Measurements from ENCODE around the gene AXDND1.

AXDND1 gene

DNA sequence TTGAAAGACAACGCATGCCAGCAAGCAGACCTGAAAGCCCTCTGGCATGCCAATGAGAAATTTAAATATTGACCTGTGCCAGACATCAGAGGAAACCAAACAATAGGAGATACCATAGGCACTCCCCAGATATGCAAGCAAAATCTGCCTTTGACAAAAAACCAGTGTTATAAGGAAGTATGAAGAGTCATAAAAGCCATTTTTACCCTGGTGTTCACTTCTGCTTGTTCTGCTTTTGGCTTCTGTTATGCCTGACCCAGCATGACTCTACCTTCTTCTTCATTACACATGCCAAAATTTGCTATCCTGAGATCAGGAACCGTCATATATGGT is 183.6 kb downstream of the AXDND1 start:
- Histone ChIP-seq H3F3A (ENCODE audit: insufficient read depth, low read length) (no peaks in the 10 kb centered on the region), H3K4me1 (ENCODE audit: low read length) (no peaks in the 10 kb centered on the region), H3K4me3 (ENCODE audit: low read length) (no peak overlapping the region), H3K79me2 (ENCODE audit: low read length) (no peaks in the 10 kb centered on the region), H3K36me3 (replicated peaks; ENCODE audit: insufficient read depth, low read length) (no peaks in the 10 kb centered on the region), H3K9me3 (replicated peaks; ENCODE audit: insufficient read depth, low read length) (no peaks in the 10 kb centered on the region), H3K27ac (ENCODE audit: low read length) (no peak overlapping the region), H4K20me1 (ENCODE audit: insufficient read depth, low read length) (no peaks in the 10 kb centered on the region), H3K27me3 (replicated peaks; ENCODE audit: insufficient read depth, low read length) (no peaks in the 10 kb centered on the region), H3K9me2 (replicated peaks; ENCODE audit: insufficient read depth, low read length) (no peaks in the 10 kb centered on the region), H3K9ac (ENCODE audit: low read length) (no peak overlapping the region), H3K4me2 (ENCODE audit: low read depth, low read length) (no peak overlapping the region), H2AFZ (ENCODE audit: low read length) (no peak overlapping the region)
- no peak for DNase-seq
- TF ChIP-seq EZH2phosphoT487 (IDR thresholded peaks at IDR 0.05; ENCODE audit: low read length) (no peak), EZH2 (optimal IDR thresholded peaks at IDR 0.05; ENCODE audit: low read depth, low read length) (no peak)
- TF ChIP-seq, protein P1, sequence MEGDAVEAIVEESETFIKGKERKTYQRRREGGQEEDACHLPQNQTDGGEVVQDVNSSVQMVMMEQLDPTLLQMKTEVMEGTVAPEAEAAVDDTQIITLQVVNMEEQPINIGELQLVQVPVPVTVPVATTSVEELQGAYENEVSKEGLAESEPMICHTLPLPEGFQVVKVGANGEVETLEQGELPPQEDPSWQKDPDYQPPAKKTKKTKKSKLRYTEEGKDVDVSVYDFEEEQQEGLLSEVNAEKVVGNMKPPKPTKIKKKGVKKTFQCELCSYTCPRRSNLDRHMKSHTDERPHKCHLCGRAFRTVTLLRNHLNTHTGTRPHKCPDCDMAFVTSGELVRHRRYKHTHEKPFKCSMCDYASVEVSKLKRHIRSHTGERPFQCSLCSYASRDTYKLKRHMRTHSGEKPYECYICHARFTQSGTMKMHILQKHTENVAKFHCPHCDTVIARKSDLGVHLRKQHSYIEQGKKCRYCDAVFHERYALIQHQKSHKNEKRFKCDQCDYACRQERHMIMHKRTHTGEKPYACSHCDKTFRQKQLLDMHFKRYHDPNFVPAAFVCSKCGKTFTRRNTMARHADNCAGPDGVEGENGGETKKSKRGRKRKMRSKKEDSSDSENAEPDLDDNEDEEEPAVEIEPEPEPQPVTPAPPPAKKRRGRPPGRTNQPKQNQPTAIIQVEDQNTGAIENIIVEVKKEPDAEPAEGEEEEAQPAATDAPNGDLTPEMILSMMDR (IDR thresholded peaks at IDR 0.05; ENCODE audit: low read length): no peak

- no peaks in the 10 kb centered on the region for H3K79me2 ChIP-seq (ENCODE audit: low read length)
Measured at GRCh38 chr1:179550746-179551682, 185.2 kb downstream of the AXDND1 start.

GRCh38 chr1:179554427-179554826 is 188.7 kb downstream of the AXDND1 start:
- no peaks in the 10 kb centered on the region for H3F3A ChIP-seq (ENCODE audit: insufficient read depth, low read length)
- TF ChIP-seq, protein P1 (IDR thresholded peaks at IDR 0.05; ENCODE audit: low read length): no peak
- no peak for DNase-seq
- H3K27ac ChIP-seq (ENCODE audit: low read length): no peak overlapping the region
- no peaks in the 10 kb centered on the region for H3K27me3 ChIP-seq (replicated peaks; ENCODE audit: insufficient read depth, low read length)
- H4K20me1 ChIP-seq (ENCODE audit: insufficient read depth, low read length): no peaks in the 10 kb centered on the region
- no peaks in the 10 kb centered on the region for H3K36me3 ChIP-seq (replicated peaks; ENCODE audit: insufficient read depth, low read length)
- no peak overlapping the region for H3K4me3 ChIP-seq (ENCODE audit: low read length)
- H3K4me2 ChIP-seq (ENCODE audit: low read depth, low read length): no peak overlapping the region
- H3K79me2 ChIP-seq (ENCODE audit: low read length): no peaks in the 10 kb centered on the region
- H2AFZ ChIP-seq (ENCODE audit: low read length): no peak overlapping the region
- H3K9me2 ChIP-seq (replicated peaks; ENCODE audit: insufficient read depth, low read length): no peaks in the 10 kb centered on the region
- H3K9me3 ChIP-seq (replicated peaks; ENCODE audit: insufficient read depth, low read length): no peaks in the 10 kb centered on the region
- no peak overlapping the region for H3K9ac ChIP-seq (ENCODE audit: low read length)
- H3K4me1 ChIP-seq (ENCODE audit: low read length): no peaks in the 10 kb centered on the region

More at GRCh38 chr1:179550746-179551682, 185.2 kb downstream of the AXDND1 start:
- no peaks in the 10 kb centered on the region for H3K4me1 ChIP-seq (ENCODE audit: low read length)
- no peaks in the 10 kb centered on the region for H3K9me3 ChIP-seq (replicated peaks; ENCODE audit: insufficient read depth, low read length)
- no peak overlapping the region for H3K9ac ChIP-seq (ENCODE audit: low read length)
- no peaks in the 10 kb centered on the region for H3K36me3 ChIP-seq (replicated peaks; ENCODE audit: insufficient read depth, low read length)
- TF ChIP-seq, protein P1 (IDR thresholded peaks at IDR 0.05; ENCODE audit: low read length): no peak
- TF ChIP-seq EZH2phosphoT487 (IDR thresholded peaks at IDR 0.05; ENCODE audit: low read length) (no peak), EZH2 (optimal IDR thresholded peaks at IDR 0.05; ENCODE audit: low read depth, low read length) (no peak)
- H3K9me2 ChIP-seq (replicated peaks; ENCODE audit: insufficient read depth, low read length): no peaks in the 10 kb centered on the region
- no peak overlapping the region for H3K4me3 ChIP-seq (ENCODE audit: low read length)
- DNase-seq: no peak
- H4K20me1 ChIP-seq (ENCODE audit: insufficient read depth, low read length): no peaks in the 10 kb centered on the region
- H3F3A ChIP-seq (ENCODE audit: insufficient read depth, low read length): no peaks in the 10 kb centered on the region
- no peak overlapping the region for H3K4me2 ChIP-seq (ENCODE audit: low read depth, low read length)
- no peak overlapping the region for H3K27ac ChIP-seq (ENCODE audit: low read length)
- no peaks in the 10 kb centered on the region for H3K27me3 ChIP-seq (replicated peaks; ENCODE audit: insufficient read depth, low read length)
- H2AFZ ChIP-seq (ENCODE audit: low read length): no peak overlapping the region

Measured in MM.1S (cell line).